Suprapubic skin (tissue), 3 donors: ENCODE results near the gene BDNF.

Experiments
- POLR2AphosphoS5 ChIP-seq, 3 donors: sonication (generic); formaldehyde crosslinking; IDR thresholded peaks; one replicate each; pipeline ENCODE4 v1.6.1; 2017; ENCODE audit warnings: antibody characterized with exemption in 3 of 3
- TF ChIP-seq, protein P1 (sequence below), 2 donors: fragments of 200-600 bp in 1 of 2; fragments of 450-650 bp in 1 of 2; sonication (generic) in 1 of 2; IDR thresholded peaks; one replicate each; pipeline ENCODE4 v1.5.1; 2016 to 2019; ENCODE audit warnings: antibody characterized with exemption in 2 of 2, mild to moderate bottlenecking in 1 of 2, moderate library complexity in 1 of 2

- TF ChIP-seq, protein P1, sequence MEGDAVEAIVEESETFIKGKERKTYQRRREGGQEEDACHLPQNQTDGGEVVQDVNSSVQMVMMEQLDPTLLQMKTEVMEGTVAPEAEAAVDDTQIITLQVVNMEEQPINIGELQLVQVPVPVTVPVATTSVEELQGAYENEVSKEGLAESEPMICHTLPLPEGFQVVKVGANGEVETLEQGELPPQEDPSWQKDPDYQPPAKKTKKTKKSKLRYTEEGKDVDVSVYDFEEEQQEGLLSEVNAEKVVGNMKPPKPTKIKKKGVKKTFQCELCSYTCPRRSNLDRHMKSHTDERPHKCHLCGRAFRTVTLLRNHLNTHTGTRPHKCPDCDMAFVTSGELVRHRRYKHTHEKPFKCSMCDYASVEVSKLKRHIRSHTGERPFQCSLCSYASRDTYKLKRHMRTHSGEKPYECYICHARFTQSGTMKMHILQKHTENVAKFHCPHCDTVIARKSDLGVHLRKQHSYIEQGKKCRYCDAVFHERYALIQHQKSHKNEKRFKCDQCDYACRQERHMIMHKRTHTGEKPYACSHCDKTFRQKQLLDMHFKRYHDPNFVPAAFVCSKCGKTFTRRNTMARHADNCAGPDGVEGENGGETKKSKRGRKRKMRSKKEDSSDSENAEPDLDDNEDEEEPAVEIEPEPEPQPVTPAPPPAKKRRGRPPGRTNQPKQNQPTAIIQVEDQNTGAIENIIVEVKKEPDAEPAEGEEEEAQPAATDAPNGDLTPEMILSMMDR (IDR thresholded peaks at IDR 0.05) = no peak
- no peak for TF ChIP-seq POLR2AphosphoS5 (IDR thresholded peaks at IDR 0.05)
These were observed 48.5 kb downstream of the BDNF start for GRCh38 chr11:27651711-27652110.
